Measurements from ENCODE around the gene TMEM51. TPM values are rescaled to one million over a fixed set of nuclear protein-coding genes. Genes with fewer than 3 reads are reported as not detected.

Gene TMEM51
- total RNA-seq = 7.9 and 15.9 TPM in 2 replicates

GRCh38 chr1:15153184-15153841 is at the start of gene TMEM51:
Gene TMEM51 (plus strand): TSS chr1:15153747. CDS start chr1:15215088, 61,341 bp downstream.

GRCh38 chr1:15246960-15247614 is 93.5 kb downstream of the TMEM51 start, which contains the start of gene FHAD1:
Gene FHAD1 (plus strand): TSS chr1:15247223. CDS start chr1:15251785, 4,562 bp downstream.

Other genes starting within 250 kb of the TMEM51 start
- gene FHAD1, start 93.5 kb downstream of the TMEM51 start, total RNA-seq = 0.14 TPM in 1 of 2 replicates, not detected in the other

Data from nasal cavity respiratory epithelium epithelial cell of viscerocranial mucosa (primary cell).